HG02870 (cell line): ENCODE measurements around the gene RALGAPB.
"Not testable (repeated sequence)": the region's sequence is repeated elsewhere in the genome, so short reads cannot be mapped to it uniquely, and the experiment has no call there.

Experiments
- ATAC-seq: cut with Tn5 transposase; IDR thresholded peaks from one replicate; pipeline ENCODE4 v1.9.1; 2021; ENCODE audit warnings: mild to moderate bottlenecking, moderate library complexity; ENCODE audit not compliant: unreplicated experiment

Gene RALGAPB

DNA sequence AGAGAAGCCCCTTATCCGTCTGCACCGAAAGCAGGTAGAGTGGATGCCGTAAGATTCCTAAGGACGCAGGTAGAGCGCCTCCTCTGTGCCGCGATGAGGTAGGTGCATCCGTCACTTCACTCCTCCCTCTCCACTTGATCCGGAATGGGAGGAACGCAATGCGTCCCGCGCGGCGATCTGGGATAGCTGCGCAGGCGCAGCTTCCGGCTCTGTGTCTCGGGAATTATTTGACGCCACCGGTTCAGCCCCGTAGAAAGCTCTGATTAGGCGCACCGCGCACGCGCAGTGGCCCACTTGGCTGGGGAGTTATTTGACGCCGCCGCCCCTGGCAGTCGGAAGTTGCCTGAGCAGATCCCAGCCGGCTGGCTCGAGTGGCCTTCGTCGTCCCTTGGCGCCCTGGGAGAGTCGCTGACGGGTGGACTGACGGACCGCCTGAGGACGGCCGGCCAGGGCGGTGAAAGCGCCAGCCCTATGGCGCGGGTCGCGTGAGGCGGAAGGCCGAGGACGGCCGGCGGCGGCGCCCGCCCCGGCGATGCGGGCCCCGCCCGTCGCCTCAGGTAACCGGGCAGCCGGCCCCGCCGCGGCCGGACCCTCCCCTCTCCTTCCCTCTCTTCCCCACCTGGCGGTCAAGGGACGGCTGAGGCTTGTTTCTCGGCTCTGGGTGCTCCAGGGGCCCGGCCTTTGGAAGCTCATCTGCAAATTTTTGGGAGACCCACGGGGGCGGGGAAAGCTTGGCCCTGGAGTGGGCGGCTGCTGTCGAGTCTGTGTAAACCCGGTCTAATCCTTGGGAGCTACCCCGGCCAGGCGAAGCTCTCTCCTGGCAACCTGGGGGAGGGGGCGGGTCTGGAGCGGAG is at the start of gene RALGAPB:
RALGAPB (plus strand) TSS at position 331 of the 854 bp plus-strand sequence. CDS start 15,590 bp downstream, outside the sequence.
- ATAC-seq, result peak; percentile 96

DNA sequence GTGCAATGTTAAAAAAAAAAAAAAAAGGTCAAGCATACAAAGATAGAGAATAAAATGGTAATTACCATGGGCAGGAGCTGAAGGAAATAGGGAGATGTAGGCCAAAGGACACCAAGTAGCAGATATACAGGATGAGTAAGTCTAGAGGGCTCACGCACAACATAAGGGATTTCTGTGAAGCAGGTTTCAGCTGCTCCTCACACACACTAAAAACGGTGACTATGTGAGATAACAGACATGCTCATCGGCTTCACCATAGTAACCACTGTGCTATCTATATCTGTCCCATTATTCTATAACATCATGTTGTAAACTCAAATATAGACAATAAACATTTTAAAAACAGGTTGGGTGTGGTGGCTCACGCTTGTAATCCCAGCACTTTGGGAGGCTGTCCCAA is 49.1 kb upstream of the RALGAPB start:
- ATAC-seq, result no peak

DNA sequence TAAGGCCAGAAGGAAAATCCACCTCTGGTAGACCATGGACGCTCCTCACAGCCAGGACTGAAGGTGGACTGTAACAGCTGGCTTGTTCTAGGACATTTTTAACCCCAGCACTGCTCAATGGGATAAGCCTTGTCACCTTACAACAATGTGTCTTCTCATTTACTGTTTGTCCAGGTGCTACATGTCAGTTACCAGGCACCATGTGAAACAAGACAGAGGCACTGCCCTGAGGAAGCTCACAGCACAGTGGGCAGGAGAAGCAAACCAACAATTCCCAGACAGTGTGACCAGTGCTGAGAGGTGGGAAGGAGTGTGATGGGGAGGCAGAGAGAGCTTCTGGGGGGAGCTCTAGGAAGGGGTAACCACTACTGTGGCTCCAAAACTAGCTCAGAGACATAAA is 48.2 kb upstream of the RALGAPB start:
- ATAC-seq, result no peak

DNA sequence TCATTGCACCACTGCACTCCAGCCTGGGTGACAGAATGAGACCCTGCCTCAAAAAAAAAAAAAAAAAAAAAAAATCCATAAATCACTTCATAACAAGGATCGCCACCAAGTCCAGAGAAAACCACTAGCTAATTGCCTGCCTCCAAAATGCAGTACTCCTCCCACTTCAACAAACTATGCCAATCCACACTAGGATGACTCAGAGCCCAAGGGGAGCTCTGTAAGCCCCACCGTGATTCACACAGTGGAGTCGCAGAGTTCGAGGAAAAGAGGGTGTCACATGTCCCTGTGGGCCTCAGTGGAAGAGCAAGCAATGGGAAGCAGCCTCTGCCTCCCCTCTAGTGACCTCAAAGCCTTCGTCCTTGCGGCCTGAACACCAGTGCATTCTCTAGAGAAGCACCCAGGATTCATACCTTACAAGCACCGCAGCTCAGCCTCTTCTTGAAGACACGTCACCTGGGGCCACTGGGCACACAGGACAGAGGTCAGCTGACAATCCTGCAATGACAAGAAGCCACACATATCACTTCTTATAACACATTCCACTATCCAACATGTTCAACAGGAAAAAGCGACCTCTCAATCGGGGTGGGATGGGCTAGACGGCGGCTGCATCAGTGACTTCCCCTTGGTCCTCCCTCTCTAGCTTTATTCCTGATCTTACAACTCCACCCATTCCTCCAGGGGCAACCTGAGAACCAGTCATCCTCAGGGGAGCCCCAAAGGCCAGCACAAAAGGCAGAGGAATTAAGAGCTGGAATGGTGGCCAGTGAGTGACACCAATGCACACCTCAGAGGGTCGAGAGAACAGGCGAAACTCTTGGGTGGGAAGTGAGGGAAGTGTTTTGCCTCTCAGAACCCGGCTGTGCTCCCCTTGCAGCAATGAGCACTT is 46.4 kb upstream of the RALGAPB start:
- ATAC-seq, result no peak

DNA sequence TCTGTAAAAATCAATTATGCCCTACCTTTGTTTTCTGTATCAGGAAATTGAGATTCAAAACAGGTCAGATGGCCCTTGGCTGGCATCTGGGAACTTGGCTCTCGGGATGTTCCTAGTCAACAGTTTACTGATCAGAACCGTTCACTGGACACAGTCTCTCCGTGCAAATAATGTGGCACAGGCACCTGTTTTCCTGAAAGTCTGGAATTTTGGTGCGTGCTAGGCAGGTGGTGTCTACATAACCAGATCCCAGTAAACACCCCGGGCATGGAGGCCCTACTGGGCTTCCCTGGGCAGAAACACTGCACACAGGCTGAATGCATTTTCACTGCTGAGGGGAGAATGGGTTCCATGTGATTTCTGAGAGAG is 45.0 kb upstream of the RALGAPB start:
- ATAC-seq, result no peak

DNA sequence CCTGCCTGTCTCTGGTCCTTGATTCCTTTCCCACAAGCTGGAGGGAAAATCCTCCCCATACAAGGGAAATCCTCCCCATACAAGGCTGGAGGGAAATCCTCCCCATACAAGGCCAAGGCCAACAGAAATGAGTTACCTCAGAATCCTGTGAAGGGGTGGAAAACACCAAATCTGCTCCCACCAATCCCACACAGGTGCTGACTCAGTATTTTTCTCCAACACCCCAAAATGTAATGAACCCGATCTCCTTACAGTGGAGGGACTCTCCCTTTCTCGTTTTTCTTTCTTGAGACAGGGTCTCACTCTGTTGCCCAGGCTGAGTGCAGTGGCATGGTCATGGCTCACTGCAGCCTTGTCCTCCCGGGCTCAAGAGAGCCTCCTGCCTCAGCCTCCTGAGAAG is 43.8 kb upstream of the RALGAPB start:
- ATAC-seq, result no peak

DNA sequence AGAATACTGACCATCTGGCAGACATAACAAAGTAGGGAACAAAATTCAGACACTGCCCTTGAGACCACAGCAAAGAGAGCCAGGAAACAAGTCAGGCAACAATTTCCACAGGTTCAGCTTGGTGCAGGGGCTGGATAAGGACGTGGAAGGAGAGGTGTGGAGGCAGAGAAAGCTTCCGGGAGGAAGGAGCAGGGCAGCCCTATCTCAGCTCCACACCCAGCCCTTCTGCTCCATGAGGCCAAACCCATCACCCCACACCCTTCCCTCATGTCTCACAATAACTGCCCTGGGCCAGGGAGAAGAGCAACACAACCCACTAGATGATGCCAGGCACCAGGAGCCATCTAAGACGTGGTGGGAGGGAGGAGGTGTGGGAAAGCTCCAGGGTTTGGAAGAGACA is 43.3 kb upstream of the RALGAPB start:
- ATAC-seq, result no peak

DNA sequence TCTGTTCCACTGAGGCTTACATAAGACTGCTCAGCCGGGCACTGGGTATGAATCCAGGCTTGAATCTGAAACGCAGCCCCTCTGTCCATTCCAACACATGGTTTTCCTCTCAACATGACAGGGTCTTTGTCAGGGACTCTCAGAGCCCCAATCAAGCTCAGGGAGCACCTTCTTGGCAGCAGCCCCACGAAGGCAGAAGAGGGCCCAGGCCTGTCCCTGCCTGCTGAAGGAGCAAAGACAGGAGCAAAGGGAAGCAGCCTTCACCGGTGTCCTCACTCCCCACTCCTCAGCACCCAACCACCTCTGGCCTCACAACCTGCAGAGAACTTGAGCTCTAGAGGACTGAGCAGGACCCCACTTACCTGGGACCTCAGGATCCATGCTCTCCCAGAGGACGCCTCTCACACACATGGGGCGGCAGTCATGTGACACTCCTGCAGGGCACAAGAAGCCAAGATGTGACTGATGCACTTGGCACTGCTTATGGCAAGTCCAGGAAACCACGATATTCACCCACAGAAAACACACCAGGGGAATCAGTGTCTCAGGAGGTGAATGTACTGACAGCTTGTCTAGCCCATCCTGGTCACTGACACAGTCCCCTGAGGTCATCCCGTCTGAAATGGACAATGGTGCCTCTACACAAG is 41.8 kb upstream of the RALGAPB start:
- ATAC-seq, result no peak

DNA sequence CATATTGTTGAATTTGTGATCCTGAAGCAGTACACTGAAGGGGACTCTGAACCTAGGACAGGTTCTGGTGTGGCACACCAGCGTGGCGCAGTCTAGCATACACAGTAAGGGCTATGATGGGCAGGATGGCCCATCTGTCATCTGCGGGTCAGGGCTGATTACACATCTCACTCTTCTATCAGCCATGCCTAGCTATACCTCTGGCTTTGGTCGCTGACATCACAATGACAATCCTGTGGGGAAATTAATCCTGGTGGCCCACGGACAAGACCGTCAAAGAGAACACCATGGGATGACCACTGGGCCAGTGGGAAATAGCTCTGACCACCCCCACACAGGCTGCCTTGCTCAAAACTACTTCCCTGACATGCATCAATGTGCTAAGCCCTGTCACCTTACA is 40.4 kb upstream of the RALGAPB start:
- no peak for ATAC-seq

DNA sequence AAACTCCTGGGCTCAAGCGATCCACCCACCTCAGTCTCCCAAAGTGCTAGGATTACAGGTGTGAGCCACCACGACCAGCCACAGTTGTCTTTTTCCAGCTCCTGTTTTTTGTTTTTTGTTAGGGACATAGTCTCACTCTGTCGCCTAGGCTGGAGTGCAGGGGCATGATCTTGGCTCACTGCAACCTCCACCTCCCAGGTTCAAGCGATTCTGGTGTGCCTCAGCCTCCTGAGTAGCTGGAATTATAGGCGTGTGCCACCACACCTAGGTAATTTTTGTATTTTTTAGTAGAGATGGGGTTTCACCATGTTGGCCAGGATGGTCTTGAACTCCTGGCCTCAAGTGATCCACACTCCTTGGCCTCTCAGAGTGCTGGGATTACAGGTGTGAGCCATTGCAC is 39.8 kb upstream of the RALGAPB start:
- ATAC-seq, result not testable (repeated sequence)

DNA sequence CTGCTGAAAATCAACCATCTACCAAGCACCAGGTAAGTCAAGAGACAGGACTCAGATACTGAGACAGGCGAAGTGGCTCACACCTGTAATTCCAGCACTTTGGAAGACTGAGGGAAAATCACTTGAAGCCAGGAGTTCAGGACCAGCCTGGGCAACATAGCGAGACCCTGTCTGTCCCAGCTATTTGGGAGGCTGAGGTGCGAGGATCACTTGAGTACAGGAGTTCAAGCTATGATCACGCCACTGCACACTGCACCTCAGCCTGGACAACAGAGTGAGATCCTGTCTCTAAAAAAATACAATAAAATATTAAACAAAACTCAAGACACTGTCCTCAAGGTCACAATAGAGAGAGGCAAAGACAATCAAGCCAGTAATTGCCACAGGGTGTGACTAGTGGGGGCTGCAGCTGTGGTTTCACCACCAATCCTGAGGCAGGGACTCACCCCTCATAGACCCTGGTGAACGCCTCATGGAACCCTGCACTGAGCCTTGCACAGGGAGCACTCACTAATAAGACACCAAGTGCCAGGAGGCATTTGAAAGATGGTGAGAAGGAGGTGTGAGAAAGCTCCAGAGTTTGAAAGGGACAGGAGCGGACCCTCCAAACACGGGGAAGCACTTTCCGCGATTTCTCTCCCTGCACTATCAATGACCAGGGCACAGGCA is 39.2 kb upstream of the RALGAPB start:
- no peak for ATAC-seq

DNA sequence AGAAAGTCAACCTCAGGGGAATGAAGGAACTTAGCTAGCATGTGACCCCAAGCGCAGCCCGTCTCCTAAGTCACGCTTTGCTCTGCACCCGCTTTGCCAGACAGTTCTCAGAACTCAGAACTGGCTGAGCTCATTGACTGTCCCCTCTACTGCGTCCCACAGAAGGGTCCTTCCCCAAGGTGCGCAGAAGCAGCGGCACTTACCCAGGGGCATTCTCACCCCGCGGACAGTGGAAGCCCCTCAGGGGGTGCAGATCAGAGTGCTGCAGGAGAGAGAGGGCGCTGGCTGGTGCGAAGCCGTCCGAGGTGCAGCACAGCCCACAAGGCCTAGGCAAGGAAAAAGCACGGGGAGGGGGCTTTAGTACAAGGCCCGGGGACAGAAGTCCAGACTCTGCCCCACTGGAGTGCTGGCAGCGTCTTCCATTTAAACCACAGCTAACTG is 38.3 kb upstream of the RALGAPB start:
- peak; percentile 26 for ATAC-seq

DNA sequence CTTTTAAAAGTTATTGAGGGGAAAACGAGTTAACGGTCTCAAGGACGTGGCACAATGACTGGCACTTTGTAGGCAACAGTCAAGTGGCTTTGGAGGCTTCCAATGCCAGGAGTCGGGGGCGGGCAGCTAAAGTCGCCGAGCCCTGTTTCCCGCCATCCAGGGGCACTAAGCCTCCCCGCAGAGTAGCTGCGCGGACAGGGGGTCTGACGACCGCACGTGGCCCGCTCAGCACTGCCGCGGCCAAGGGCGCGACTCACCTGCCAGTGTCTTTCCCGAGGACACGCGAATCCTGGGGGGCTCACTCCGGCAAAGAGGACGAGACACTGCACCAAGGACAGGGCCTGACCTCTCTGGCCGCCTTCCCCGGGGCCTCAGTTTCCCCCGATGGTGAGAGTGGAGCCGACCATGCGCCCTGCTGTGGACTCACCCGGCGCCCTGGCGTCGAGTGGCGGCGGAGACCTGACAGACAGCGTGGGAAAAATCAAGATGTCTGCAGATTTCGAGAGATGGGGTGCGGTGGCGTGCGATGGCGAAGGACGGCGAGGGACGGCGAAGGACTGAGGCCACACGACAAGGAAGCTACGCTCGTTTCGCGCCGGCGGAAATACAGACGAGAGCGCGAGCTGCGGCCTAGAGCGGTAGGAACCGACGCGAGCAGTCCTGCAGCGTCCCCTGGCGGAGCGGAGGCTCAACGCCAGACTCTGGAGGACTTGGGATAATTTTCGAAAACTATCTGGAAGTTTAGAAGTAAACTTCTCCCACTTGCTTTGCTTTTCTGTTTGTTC is 37.7 kb upstream of the RALGAPB start, which contains the start of gene SNHG17:
SNHG17 (minus strand) TSS at position 559 of the 785 bp plus-strand sequence.
- ATAC-seq, result peak; percentile 59

DNA sequence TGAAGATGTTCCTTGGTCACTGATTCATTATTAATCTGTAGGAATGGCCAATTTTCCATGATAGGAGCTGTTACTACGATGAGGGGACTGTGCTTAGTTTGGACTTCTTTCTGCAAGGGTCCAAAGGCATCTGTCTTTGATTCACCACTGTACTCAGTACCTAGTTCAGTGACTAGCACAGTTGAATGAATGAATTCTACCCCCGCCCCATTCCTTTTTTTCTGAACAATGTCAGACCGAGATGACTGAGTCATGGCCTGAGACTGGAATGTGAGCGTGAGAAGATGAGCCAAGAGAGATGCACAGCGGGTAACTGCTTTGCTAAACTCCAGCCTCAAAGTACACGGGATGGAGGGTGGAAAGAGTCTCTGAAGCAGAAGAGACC is 37.1 kb upstream of the RALGAPB start:
- ATAC-seq, result no peak

DNA sequence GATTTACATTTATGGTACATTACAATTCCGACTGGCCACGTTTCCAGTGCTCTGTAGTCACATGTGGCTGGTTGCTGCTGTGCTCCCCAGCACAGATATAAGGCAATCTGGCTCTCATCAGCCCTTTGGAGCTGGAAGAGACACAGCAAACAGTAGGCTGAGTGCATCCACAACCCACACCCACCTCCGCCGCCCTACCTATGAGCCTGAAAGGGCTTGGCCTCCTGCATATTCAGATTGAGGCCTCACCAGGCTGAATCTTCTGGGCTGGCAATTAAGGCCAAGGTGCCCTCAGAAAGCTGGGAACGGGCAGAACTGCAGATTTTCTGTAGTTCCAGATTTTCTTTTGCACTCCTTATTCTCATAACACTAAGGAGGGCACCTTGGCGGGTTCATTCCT is 34.8 kb upstream of the RALGAPB start:
- ATAC-seq, result no peak

DNA sequence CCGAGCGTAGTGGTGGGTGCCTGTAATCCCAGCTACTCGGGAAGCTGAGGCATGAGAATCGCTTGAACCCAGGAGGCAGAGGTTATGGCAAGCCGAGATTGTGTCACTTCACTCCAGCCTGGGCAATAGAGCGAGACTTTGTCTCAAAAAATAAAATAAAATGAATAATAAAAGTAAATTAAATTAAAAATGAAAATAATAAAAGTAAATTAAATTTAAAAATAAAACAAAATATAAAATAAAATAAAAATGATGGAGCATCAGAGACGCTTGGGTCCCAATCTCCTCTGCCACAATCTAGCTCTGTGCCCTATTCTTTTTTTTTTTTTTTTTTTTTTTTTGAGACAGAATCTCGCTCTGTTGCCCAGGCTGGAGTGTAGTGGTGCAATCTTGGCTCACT is 31.5 kb upstream of the RALGAPB start:
- not testable (repeated sequence) for ATAC-seq

DNA sequence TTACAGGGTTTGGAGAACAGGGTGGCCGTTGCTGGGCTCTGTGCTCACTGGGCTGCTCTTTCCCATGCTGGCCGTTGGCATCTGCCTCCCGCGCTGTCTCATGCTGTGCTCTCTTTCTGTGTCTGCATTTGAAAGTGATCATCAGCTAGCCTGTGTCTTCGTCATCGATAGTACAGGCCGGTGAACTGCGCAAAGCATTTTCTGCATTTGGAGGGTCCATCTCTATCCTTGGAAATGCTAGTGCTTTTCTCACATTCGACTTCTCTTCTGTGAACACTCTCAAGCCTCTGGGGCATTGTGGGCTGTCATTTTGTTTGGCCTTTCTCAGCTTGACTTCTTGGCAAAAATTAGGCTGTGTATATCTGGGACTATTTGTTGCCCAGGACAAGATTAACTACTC is 30.7 kb upstream of the RALGAPB start:
- no peak for ATAC-seq

DNA sequence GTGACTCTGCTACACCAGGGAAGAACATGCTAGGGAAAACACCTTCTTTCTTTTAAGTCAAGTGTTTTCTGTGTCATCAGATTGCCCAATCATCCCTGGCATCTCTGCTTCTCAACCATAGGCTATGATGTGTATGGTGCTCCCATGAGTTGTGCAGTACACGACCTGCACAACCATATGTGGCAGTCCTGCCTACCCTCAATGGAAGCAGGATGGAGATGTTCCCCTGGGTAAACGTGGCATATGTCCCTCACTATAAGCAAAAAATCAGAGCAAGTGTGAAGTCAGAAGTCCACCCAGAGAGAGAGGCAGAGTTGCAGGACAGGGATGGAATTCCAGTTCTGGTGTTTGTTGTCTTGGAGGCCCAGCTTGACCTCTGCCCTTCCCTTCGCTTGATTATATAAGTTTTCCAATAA is 27.3 kb upstream of the RALGAPB start:
- no peak for ATAC-seq

DNA sequence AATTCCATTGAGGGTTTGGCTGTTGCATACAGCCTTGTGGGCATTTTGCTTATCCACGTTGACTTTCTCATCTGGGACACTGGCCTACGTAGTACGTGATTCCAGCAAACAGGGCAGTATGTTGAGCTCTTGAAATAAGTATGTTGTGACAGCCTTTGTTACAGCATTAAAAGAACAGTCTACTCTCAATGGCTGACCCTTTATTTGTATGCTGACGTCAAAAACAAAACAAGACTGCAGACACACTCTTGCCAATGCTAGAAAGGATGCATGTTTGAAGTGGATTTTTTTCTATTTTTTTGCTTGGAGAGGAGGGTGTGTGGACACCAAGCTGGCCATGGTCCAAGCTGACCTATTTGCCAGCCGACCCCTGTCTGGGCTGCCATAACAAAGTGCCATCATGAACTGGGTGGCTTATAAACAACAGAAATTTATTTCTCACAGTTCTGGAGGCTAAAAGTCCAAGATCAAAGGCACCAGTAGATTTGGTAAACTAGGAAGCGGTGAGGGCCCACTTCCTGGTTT is 26.7 kb upstream of the RALGAPB start:
- ATAC-seq, result no peak
